H9 (cell line): Measurements from ENCODE around the gene IL36G. TPM values are rescaled to one million over a fixed set of nuclear protein-coding genes. Genes with fewer than 3 reads are reported as not detected.

Source experiments
- DNase-seq: peaks from one replicate; pipeline ENCODE4 v3.0.0-alpha.2; 2017
- H2AFZ ChIP-seq: one replicate; pipeline ENCODE4 v1.6.1; 2013; ENCODE audit warnings: mild to moderate bottlenecking, low read length, control low read depth, moderate library complexity
- H2AK5ac ChIP-seq: 2 replicates; pipeline ENCODE4 v1.6.1; 2013; ENCODE audit warnings: low read length, control low read depth, mixed read lengths; ENCODE audit not compliant: insufficient read length
- H2BK120ac ChIP-seq: one replicate; pipeline ENCODE4 v1.6.1; 2013; ENCODE audit warnings: low read depth, mild to moderate bottlenecking, low read length, control low read depth, inconsistent platforms; ENCODE audit not compliant: poor library complexity, severe bottlenecking
- H2BK12ac ChIP-seq: 2 replicates; pipeline ENCODE4 v1.6.1; 2013; ENCODE audit warnings: low read length, control low read depth, mixed read lengths, low read depth; ENCODE audit not compliant: insufficient read length
- H2BK15ac ChIP-seq: 2 replicates; pipeline ENCODE4 v1.6.1; 2013; ENCODE audit warnings: low read depth, low read length, control low read depth
- H2BK20ac ChIP-seq: one replicate; pipeline ENCODE4 v1.6.1; 2013; ENCODE audit warnings: low read depth, mild to moderate bottlenecking, low read length, control low read depth, inconsistent platforms; ENCODE audit not compliant: poor library complexity, severe bottlenecking
- H2BK5ac ChIP-seq: 2 replicates; pipeline ENCODE4 v1.6.1; 2013; ENCODE audit warnings: low read length, control low read depth, mixed read lengths; ENCODE audit not compliant: insufficient read length
- H3K14ac ChIP-seq: 2 replicates; pipeline ENCODE4 v1.6.1; 2013; ENCODE audit warnings: low read length, control low read depth; ENCODE audit not compliant: insufficient read depth
- H3K18ac ChIP-seq: 2 replicates; pipeline ENCODE4 v1.6.1; 2013; ENCODE audit warnings: low read depth, mild to moderate bottlenecking, mixed read lengths, low read length, control low read depth; ENCODE audit not compliant: insufficient read length
- H3K23ac ChIP-seq: 2 replicates; pipeline ENCODE4 v1.6.1; 2013; ENCODE audit warnings: low read length, control low read depth, mixed read lengths, low read depth; ENCODE audit not compliant: insufficient read length
- H3K23me2 ChIP-seq: 2 replicates; pipeline ENCODE4 v1.6.1; 2013; ENCODE audit warnings: low read depth, mild to moderate bottlenecking, mixed read lengths, low read length, control low read depth; ENCODE audit not compliant: insufficient read length, poor library complexity, severe bottlenecking
- H3K27ac ChIP-seq: 2 replicates; pipeline ENCODE4 v1.5.1; 2013; ENCODE audit warnings: low read length, control low read depth, mixed read lengths, low read depth; ENCODE audit not compliant: insufficient read length
- H3K27me3 ChIP-seq: 2 replicates; pipeline ENCODE4 v1.6.1; 2013; ENCODE audit warnings: low read length, control low read depth, inconsistent platforms; ENCODE audit not compliant: insufficient read depth
- H3K4ac ChIP-seq: 2 replicates; pipeline ENCODE4 v1.6.1; 2013; ENCODE audit warnings: low read depth, mild to moderate bottlenecking, control low read depth, inconsistent platforms, low read length, moderate library complexity
- H3K4me1 ChIP-seq: 2 replicates; pipeline ENCODE4 v1.6.1; 2013; ENCODE audit warnings: low read length, control low read depth, inconsistent platforms; ENCODE audit not compliant: insufficient read depth
- H3K4me2 ChIP-seq: 2 replicates; pipeline ENCODE4 v1.6.1; 2013; ENCODE audit warnings: low read length, control low read depth, mixed read lengths; ENCODE audit not compliant: insufficient read length, insufficient read depth
- H3K56ac ChIP-seq: 2 replicates; pipeline ENCODE4 v1.6.1; 2013; ENCODE audit warnings: low read depth, mild to moderate bottlenecking, mixed read lengths, low read length, control low read depth; ENCODE audit not compliant: insufficient read length
- H3K79me1 ChIP-seq: 2 replicates; pipeline ENCODE4 v1.6.1; 2013; ENCODE audit warnings: low read depth, mild to moderate bottlenecking, moderate library complexity, low read length, control low read depth, inconsistent platforms; ENCODE audit not compliant: insufficient read depth, poor library complexity, severe bottlenecking
- H3K79me2 ChIP-seq: 2 replicates; pipeline ENCODE4 v1.6.1; 2013; ENCODE audit warnings: low read length, control low read depth, inconsistent platforms; ENCODE audit not compliant: insufficient read depth
- H3K9ac ChIP-seq: 2 replicates; pipeline ENCODE4 v1.6.1; 2013; ENCODE audit warnings: low read length, control low read depth, mixed read lengths; ENCODE audit not compliant: insufficient read length; ENCODE audit errors: extremely low read depth
- H3K9me3 ChIP-seq: one replicate; pipeline ENCODE4 v1.6.1; 2013; ENCODE audit warnings: low read depth, low read length, inconsistent platforms; ENCODE audit not compliant: control insufficient read depth
- H3T11ph ChIP-seq: one replicate; pipeline ENCODE4 v1.6.1; 2013; ENCODE audit warnings: mild to moderate bottlenecking, low read length, control low read depth, inconsistent platforms
- H4K20me1 ChIP-seq: one replicate; pipeline ENCODE4 v1.6.1; 2013; ENCODE audit not compliant: control insufficient read depth, insufficient read length, insufficient read depth
- H4K5ac ChIP-seq: 2 replicates; pipeline ENCODE4 v1.6.1; 2013; ENCODE audit warnings: low read depth, mild to moderate bottlenecking, mixed read lengths, low read length, control low read depth; ENCODE audit not compliant: insufficient read length
- H4K8ac ChIP-seq: replicated peaks from 2 replicates; pipeline ENCODE4 v1.6.1; 2013; ENCODE audit warnings: low read length, control low read depth, mixed read lengths, low read depth; ENCODE audit not compliant: insufficient read length
- H4K91ac ChIP-seq: 2 replicates; pipeline ENCODE4 v1.6.1; 2013; ENCODE audit warnings: low read depth, mild to moderate bottlenecking, moderate library complexity, mixed read lengths, low read length, control low read depth; ENCODE audit not compliant: insufficient read length
- H3K27ac Mint-ChIP-seq, 3 experiments: 2 replicates in 2 of 3; 3 replicates in 1 of 3; pipeline ENCODE4 v1.8.0; 2020 to 2021; ENCODE audit warnings: mixed read lengths in 3 of 3, mild to moderate bottlenecking in 1 of 3, moderate library complexity in 1 of 3
- H3K27me3 Mint-ChIP-seq: 2 replicates; pipeline ENCODE4 v1.8.0; 2021; ENCODE audit warnings: low read depth, mild to moderate bottlenecking, moderate library complexity, mixed read lengths
- H3K36me3 Mint-ChIP-seq, 3 experiments: 2 replicates in 2 of 3; 3 replicates in 1 of 3; pipeline ENCODE4 v1.8.0; 2020 to 2021; ENCODE audit warnings: low read depth in 3 of 3, mixed read lengths in 3 of 3; ENCODE audit not compliant: insufficient read depth in 1 of 3
- H3K4me1 Mint-ChIP-seq, 2 experiments: 2 replicates each; pipeline ENCODE4 v1.8.0; 2020; ENCODE audit warnings: mixed read lengths in 2 of 2
- H3K4me3 Mint-ChIP-seq, 2 experiments: 2 replicates in 1 of 2; 3 replicates in 1 of 2; pipeline ENCODE4 v1.8.0; 2020 to 2021; ENCODE audit warnings: mild to moderate bottlenecking in 2 of 2, mixed read lengths in 2 of 2, moderate library complexity in 1 of 2
- H3K9me3 Mint-ChIP-seq, 2 experiments: 2 replicates in 1 of 2; 3 replicates in 1 of 2; pipeline ENCODE4 v1.8.0; 2020; ENCODE audit warnings: mild to moderate bottlenecking in 2 of 2, mixed read lengths in 2 of 2, moderate library complexity in 1 of 2
- CTCF ChIP-seq: fragments of 200-600 bp; sonication (generic); conservative IDR thresholded peaks from 3 replicates; pipeline ENCODE4 v1.8.0; 2021; ENCODE audit warnings: antibody characterized with exemption, mild to moderate bottlenecking
- WGBS: extraction: QIAGEN DNeasy Blood & Tissue Kit; methylation state at CpG from one replicate; pipeline ENCODE4 v1.1.7; 2013; ENCODE audit warnings: missing lambda C conversion rate, low lambda C conversion rate, mixed read lengths; ENCODE audit not compliant: insufficient read length; ENCODE audit errors: extremely low coverage; 5-methylcytosine and 5-hydroxymethylcytosine counted together
- total RNA-seq: library from RNA; stranded (reverse); gene quantifications from 2 replicates; pipeline ENCODE4 v1.2.1, GENCODE V29; 2021

Gene IL36G
- total RNA-seq, 1 experiment from 2014 or later: not detected

- Histone ChIP-seq H2BK120ac (no peak overlapping the region), H3K27me3 (no peaks in the 10 kb centered on the region; the same call in 1 of the 2 replicates), H3K56ac (no peak overlapping the region), H3K9ac (no peak overlapping the region), H3K79me2 (no peaks in the 10 kb centered on the region), H2BK15ac (no peak overlapping the region), H3K9me3 (no peaks in the 10 kb centered on the region), H4K20me1 (no peaks in the 10 kb centered on the region), H4K8ac (no peak overlapping the region), H3K27ac (no peak overlapping the region), H2AK5ac (no peak overlapping the region), H3K18ac (no peak overlapping the region), H3K23ac (no peak overlapping the region), H3K79me1 (no peaks in the 10 kb centered on the region), H2BK20ac (no peak overlapping the region), H2AFZ (no peak overlapping the region), H4K91ac (no peak overlapping the region), H2BK12ac (no peak overlapping the region), H3K23me2 (no peaks in the 10 kb centered on the region), H3K14ac (no peak overlapping the region), H3K4me2 (no peak overlapping the region), H4K5ac (no peak overlapping the region), H3K4ac (no peak overlapping the region), H3K4me1 (no peaks in the 10 kb centered on the region), H2BK5ac (no peak overlapping the region), H3T11ph (no peak overlapping the region)
- no CpG with 5 or more reads among the region's 2 CpGs for WGBS
- H3K9me3 Mint-ChIP-seq: peaks cover 0 to 28% of the 10 kb centered on the region in 2 experiments; a peak in 3 of 5 replicates
- no peak for TF ChIP-seq CTCF
- DNase-seq: no peak
- H3K27ac Mint-ChIP-seq: no peak overlapping the region
- H3K27me3 Mint-ChIP-seq: peaks cover 39% of the 10 kb centered on the region
- H3K4me3 Mint-ChIP-seq: no peak overlapping the region
- no peaks in the 10 kb centered on the region; a peak in 1 of 7 replicates for H3K36me3 Mint-ChIP-seq
- H3K4me1 Mint-ChIP-seq: peaks cover 5 to 12% of the 10 kb centered on the region in 2 experiments; a peak in 3 of 4 replicates
Measured at GRCh38 chr2:113024764-113025163, 47.0 kb downstream of the IL36G start.
